Stomach (tissue), 9 donors: ENCODE measurements around the gene ENOX1. TPM values are rescaled to one million over a fixed set of nuclear protein-coding genes. Genes with fewer than 3 reads are reported as not detected.

Source experiments
- DNase-seq, 2 donors: peaks; one replicate each; pipeline versions ENCODE4 v3.0.0 to v3.0.0-alpha.2; 2013 to 2019
- H3K27ac ChIP-seq, 5 donors: fragments of 200-600 bp in 4 of 5; sonication (generic) in 4 of 5; one replicate each; pipeline ENCODE4 v1.5.1; 2013 to 2019; ENCODE audit warnings: mild to moderate bottlenecking in 1 of 5, moderate library complexity in 1 of 5
- H3K27me3 ChIP-seq, 3 donors: fragments of 200-600 bp; sonication (generic); one replicate each; pipeline ENCODE4 v1.5.1; 2017 to 2019; ENCODE audit warnings: mixed run types in 1 of 3
- H3K36me3 ChIP-seq, 4 donors: fragments of 200-600 bp; sonication (generic); 1 replicate in 3 of 4; 2 replicates in 1 of 4; pipeline ENCODE4 v1.5.1; 2016 to 2019
- H3K4me1 ChIP-seq, 4 donors: fragments of 200-600 bp; sonication (generic); one replicate each; pipeline ENCODE4 v1.5.1; 2016 to 2019
- H3K4me3 ChIP-seq, 4 donors: fragments of 200-600 bp; sonication (generic) in 3 of 4; one replicate each; pipeline ENCODE4 v1.5.1; 2016 to 2019; ENCODE audit warnings: mild to moderate bottlenecking in 1 of 4
- H3K9me3 ChIP-seq, 4 donors: fragments of 200-600 bp; sonication (generic); one replicate each; pipeline ENCODE4 v1.5.1; 2016 to 2019
- EP300 ChIP-seq: sonication (generic); formaldehyde crosslinking; IDR thresholded peaks from one replicate; pipeline ENCODE4 v1.6.1; 2017; ENCODE audit warnings: antibody characterized with exemption
- POLR2A ChIP-seq, 4 donors: fragments of 450-650 bp; IDR thresholded peaks; one replicate each; pipeline ENCODE4 v1.6.1; 2016; ENCODE audit warnings: antibody characterized with exemption in 4 of 4, control low read depth in 2 of 4, mild to moderate bottlenecking in 1 of 4, moderate library complexity in 1 of 4
- POLR2AphosphoS5 ChIP-seq, 3 donors: sonication (generic); formaldehyde crosslinking; IDR thresholded peaks; one replicate each; pipeline ENCODE4 v1.6.1; 2016; ENCODE audit warnings: antibody characterized with exemption in 3 of 3
- WGBS, 5 donors: extraction: QIAGEN DNeasy Blood & Tissue Kit in 3 of 5; methylation state at CpG; one replicate each; pipeline versions ENCODE4 v1.1.5 to v1.1.7; 2013 to 2018; 5-methylcytosine and 5-hydroxymethylcytosine counted together
- intact Hi-C: fragments of 100-400 bp; cut with DNase I; formaldehyde crosslinking; loops from one replicate; pipeline ENCODE4 v1.15.1; 2023; ENCODE audit warnings: low total_unique reads
- polyA plus RNA-seq, 3 donors: library from polyadenylated mRNA; stranded (reverse); fragments of 200-250 nt; gene quantifications; one replicate each; pipeline ENCODE4 v1.2.3, GENCODE V29; 2013
- total RNA-seq, 5 donors: library from RNA; depleted of rRNA; stranded (reverse); fragments of >200 nt; gene quantifications; one replicate each; pipeline versions ENCODE4 v1.1.0 to v1.2.3, GENCODE V29; 2014 to 2016
- TF ChIP-seq, protein P1 (sequence below), 7 experiments: fragments of 450-650 bp in 4 of 7; fragments of 200-600 bp in 3 of 7; sonication (generic) in 3 of 7; IDR thresholded peaks; one replicate each; pipeline ENCODE4 v1.5.1; 2016 to 2019; ENCODE audit warnings: antibody characterized with exemption in 7 of 7, control low read depth in 2 of 7, mild to moderate bottlenecking in 1 of 7
- donor health status: healthy with polysubstance abuse.
- donor health status: Bipolar disorder and iron deficiency.
- donor health status: healthy.

The ENOX1 gene
- total and polyA plus RNA-seq, 8 donors, result 0.46 to 6.2 (median 1.4) TPM; not detected in 1

DNA sequence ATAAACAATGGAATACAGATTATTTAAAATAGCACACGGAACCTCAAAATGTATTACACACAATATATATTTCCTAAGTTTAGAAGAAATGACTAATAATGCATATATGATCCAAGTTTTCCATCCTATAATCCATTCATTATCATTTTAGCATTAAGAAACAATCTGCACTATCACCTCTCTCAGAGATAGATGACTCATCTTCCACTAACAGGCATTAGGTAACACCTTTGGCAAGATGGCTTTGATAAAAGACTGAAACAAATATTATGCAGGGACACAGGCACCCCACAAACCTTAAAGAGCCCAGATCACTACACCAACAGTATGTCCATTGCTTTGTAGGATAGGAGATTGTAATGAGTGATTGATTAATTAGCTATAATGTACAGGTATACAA is 4.1 kb downstream of the ENOX1 start:
- Histone ChIP-seq H3K27me3 (peaks cover 0 to 23% (median 14%) of the 10 kb centered on the region in 3 donors), H3K9me3 (no peaks in the 10 kb centered on the region), H3K36me3 (no peaks in the 10 kb centered on the region), H3K4me3 (no peak overlapping the region), H3K27ac (no peak overlapping the region), H3K4me1 (peaks cover 6 to 28% (median 27%) of the 10 kb centered on the region in 4 donors)
- 91 to 96% (median 94%) methylated on average over 1 of the region's 1 CpG for WGBS, 5 donors
- intact Hi-C loops, result no loop called here
- no peak for TF ChIP-seq POLR2A (IDR thresholded peaks at IDR 0.05)
- TF ChIP-seq, protein P1, sequence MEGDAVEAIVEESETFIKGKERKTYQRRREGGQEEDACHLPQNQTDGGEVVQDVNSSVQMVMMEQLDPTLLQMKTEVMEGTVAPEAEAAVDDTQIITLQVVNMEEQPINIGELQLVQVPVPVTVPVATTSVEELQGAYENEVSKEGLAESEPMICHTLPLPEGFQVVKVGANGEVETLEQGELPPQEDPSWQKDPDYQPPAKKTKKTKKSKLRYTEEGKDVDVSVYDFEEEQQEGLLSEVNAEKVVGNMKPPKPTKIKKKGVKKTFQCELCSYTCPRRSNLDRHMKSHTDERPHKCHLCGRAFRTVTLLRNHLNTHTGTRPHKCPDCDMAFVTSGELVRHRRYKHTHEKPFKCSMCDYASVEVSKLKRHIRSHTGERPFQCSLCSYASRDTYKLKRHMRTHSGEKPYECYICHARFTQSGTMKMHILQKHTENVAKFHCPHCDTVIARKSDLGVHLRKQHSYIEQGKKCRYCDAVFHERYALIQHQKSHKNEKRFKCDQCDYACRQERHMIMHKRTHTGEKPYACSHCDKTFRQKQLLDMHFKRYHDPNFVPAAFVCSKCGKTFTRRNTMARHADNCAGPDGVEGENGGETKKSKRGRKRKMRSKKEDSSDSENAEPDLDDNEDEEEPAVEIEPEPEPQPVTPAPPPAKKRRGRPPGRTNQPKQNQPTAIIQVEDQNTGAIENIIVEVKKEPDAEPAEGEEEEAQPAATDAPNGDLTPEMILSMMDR (IDR thresholded peaks at IDR 0.05), result no peak
- TF ChIP-seq POLR2AphosphoS5 (IDR thresholded peaks at IDR 0.05), result no peak
- TF ChIP-seq EP300, result no peak
- no peak for DNase-seq

DNA sequence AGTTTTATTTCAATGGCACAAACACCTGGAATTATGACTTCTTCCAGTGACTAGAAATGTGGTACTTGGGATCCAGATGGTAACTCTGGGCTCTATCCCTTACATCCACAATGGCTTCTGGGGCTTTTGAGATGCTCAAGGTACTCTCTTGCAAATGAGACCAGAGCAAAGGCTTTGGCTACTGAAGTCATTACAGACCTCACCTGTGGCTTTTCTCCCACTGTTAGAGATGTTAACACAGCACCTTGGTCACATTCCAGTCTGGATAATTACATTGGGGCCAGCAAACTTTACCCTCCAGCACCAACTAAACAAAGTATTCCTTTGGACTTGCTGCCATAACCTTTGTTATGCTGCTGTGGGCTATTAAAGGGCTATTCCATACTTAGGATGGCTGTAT is 6.1 kb downstream of the ENOX1 start:
- H3K27me3 ChIP-seq, result peaks cover 0 to 2% (median 0%) of the 10 kb centered on the region in 3 donors
- no peak for DNase-seq
- no peak overlapping the region for H3K27ac ChIP-seq
- H3K4me3 ChIP-seq, result no peak overlapping the region
- H3K9me3 ChIP-seq, result no peaks in the 10 kb centered on the region
- no peak for TF ChIP-seq POLR2A (IDR thresholded peaks at IDR 0.05)
- TF ChIP-seq POLR2AphosphoS5 (IDR thresholded peaks at IDR 0.05), result no peak
- TF ChIP-seq, protein P1 (IDR thresholded peaks at IDR 0.05), result no peak
- no peak for TF ChIP-seq EP300
- no peaks in the 10 kb centered on the region for H3K36me3 ChIP-seq
- intact Hi-C loops, result no loop called here
- peaks cover 0 to 8% (median 6%) of the 10 kb centered on the region in 4 donors for H3K4me1 ChIP-seq

DNA sequence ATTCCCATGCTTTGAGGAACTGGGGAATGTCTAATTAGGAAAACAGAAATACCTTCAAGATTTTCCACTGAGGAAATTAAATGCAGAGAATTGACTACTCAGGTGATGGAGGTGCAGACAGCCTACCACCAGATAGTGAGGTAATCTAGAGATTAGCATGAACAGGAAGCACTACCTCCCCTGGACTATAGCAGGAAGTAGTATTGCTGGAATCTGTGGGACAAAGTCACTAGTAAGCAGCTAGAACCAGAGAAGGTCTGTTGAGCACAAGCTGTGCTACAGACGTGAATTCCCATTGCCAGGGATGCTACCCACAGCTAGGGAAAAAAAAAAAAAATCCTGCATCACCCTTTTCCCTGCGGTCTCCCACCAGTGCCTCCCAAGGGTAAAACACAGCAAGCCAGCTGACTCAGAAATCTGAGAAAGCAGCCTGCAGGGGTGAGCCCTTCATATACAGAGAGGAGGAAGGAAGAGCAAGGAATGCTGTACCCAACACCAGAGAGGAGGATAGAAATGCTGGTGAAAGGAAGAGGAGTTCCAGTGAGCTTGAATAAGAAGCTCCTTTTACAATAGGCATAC is 10.2 kb downstream of the ENOX1 start:
- intact Hi-C loops, result no loop called here
- Histone ChIP-seq H3K27me3 (no peaks in the 10 kb centered on the region), H3K27ac (no peak overlapping the region), H3K4me3 (no peak overlapping the region), H3K9me3 (no peaks in the 10 kb centered on the region), H3K4me1 (no peaks in the 10 kb centered on the region), H3K36me3 (no peaks in the 10 kb centered on the region)
- 72 to 87% (median 77%) methylated on average over 2 of the region's 2 CpGs for WGBS, 5 donors
- TF ChIP-seq POLR2AphosphoS5 (IDR thresholded peaks at IDR 0.05), result no peak
- no peak for DNase-seq

DNA sequence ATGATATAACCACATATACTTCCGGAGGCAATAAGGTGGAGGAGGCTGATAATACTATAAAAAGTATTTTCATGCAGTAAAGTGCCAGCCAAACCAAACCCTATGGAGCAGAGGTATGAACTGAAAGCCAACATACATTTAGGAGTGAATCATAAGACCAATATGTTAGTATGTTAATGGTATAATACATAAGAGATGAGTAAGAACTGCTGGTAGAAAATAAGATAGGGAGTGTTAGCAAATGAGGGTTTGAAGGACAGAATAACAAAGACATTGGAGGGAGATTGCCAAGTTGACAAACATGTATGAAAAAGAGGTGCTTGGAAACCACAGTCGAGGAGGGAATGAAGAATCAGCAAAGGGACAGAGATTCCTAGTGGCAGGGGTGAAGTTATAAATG is 10.8 kb downstream of the ENOX1 start:
- DNase-seq, result no peak
- no peak for TF ChIP-seq POLR2AphosphoS5 (IDR thresholded peaks at IDR 0.05)
- TF ChIP-seq POLR2A (IDR thresholded peaks at IDR 0.05), result no peak
- TF ChIP-seq, protein P1 (IDR thresholded peaks at IDR 0.05), result no peak
- H3K36me3 ChIP-seq, result no peaks in the 10 kb centered on the region
- intact Hi-C loops, result no loop called here
- no peak overlapping the region for H3K27ac ChIP-seq
- no peaks in the 10 kb centered on the region for H3K4me1 ChIP-seq
- H3K9me3 ChIP-seq, result no peaks in the 10 kb centered on the region
- H3K4me3 ChIP-seq, result no peak overlapping the region
- H3K27me3 ChIP-seq, result no peaks in the 10 kb centered on the region
- WGBS, 5 donors, result 73 to 82% (median 78%) methylated on average over 2 of the region's 2 CpGs

DNA sequence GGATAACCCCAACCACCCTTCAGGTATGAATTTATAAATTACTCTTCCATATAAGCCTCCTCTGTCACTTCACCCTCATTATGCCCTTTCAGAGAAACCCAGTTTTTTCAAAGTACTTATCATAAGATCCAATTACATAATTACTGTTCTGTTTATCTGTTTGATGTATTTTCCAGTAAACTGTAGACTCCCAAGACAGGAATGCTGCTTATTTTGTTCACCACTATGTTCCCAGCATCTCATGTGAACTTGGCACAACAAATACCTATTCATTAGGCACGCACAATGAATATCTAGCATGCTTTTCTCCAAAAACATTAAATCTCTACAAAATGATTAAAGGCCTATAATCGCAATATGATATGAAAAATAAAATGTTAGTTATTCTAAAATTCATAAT is 13.2 kb downstream of the ENOX1 start:
- intact Hi-C loops, result no loop called here

More for the DNA sequence above, 13.2 kb downstream of the ENOX1 start:
- DNase-seq, result no peak
- 86 to 90% (median 87%) methylated on average over 2 of the region's 2 CpGs for WGBS, 5 donors
- H3K36me3 ChIP-seq, result no peaks in the 10 kb centered on the region
- H3K27me3 ChIP-seq, result no peaks in the 10 kb centered on the region
- H3K27ac ChIP-seq, result no peak overlapping the region
- no peaks in the 10 kb centered on the region for H3K4me1 ChIP-seq
- TF ChIP-seq POLR2A (IDR thresholded peaks at IDR 0.05) (no peak), POLR2AphosphoS5 (IDR thresholded peaks at IDR 0.05) (no peak), EP300 (no peak)
- TF ChIP-seq, protein P1 (IDR thresholded peaks at IDR 0.05), result no peak
- H3K9me3 ChIP-seq, result no peaks in the 10 kb centered on the region
- H3K4me3 ChIP-seq, result no peak overlapping the region
